22Rv1 (cell line): ENCODE data around the gene XAB2.

Source experiments
- CTCF ChIP-seq: fragments of 450-650 bp; IDR thresholded peaks from 2 replicates; pipeline ENCODE4 v1.5.1; 2017; ENCODE audit warnings: mild to moderate bottlenecking
- ZFX ChIP-seq: fragments of 450-650 bp; IDR thresholded peaks from 2 replicates; pipeline ENCODE4 v1.6.1; 2017; ENCODE audit warnings: antibody characterized with exemption, borderline replicate concordance

- TF ChIP-seq CTCF (no peak), ZFX (no peak)
Observed at GRCh38 chr19:7672522-7672921, 43.2 kb upstream of the XAB2 start.
